NT2/D1 (cell line): ENCODE results near the gene ZKSCAN3.

Experiments
- DNase-seq: peaks from one replicate; pipeline ENCODE4 v3.0.0-alpha.2; 2011; ENCODE audit warnings: low read depth, low spot score
- H3K27me3 ChIP-seq: 2 replicates; pipeline ENCODE4 v1.6.0; 2011; ENCODE audit warnings: mild to moderate bottlenecking; ENCODE audit not compliant: insufficient read length, insufficient read depth
- H3K36me3 ChIP-seq: 2 replicates; pipeline ENCODE4 v1.6.1; 2011; ENCODE audit warnings: mild to moderate bottlenecking, low read length, mixed read lengths; ENCODE audit not compliant: insufficient read depth, insufficient read length
- H3K4me1 ChIP-seq: 2 replicates; pipeline ENCODE4 v1.5.1; 2011; ENCODE audit not compliant: insufficient read depth, insufficient read length
- H3K4me3 ChIP-seq: 2 replicates; pipeline ENCODE4 v1.5.1; 2011; ENCODE audit warnings: low read depth; ENCODE audit not compliant: insufficient read length
- H3K9ac ChIP-seq: 2 replicates; pipeline ENCODE4 v1.6.0; 2011; ENCODE audit warnings: low read depth; ENCODE audit not compliant: insufficient read length
- H3K9me3 ChIP-seq: 2 replicates; pipeline ENCODE4 v1.5.1; 2011; ENCODE audit warnings: mild to moderate bottlenecking, low read length; ENCODE audit not compliant: insufficient read depth
- SUZ12 ChIP-seq: IDR thresholded peaks from 2 replicates; pipeline ENCODE4 v1.6.1; 2011; ENCODE audit not compliant: insufficient read length, insufficient read depth; ENCODE audit errors: extremely low read depth
- YY1 ChIP-seq: IDR thresholded peaks from 2 replicates; pipeline ENCODE4 v1.6.1; 2011; ENCODE audit not compliant: insufficient read length, insufficient read depth
- ZNF274 ChIP-seq: IDR thresholded peaks from 2 replicates; pipeline ENCODE4 v1.6.1; 2011; ENCODE audit warnings: mild to moderate bottlenecking, low read depth, low read length

The ZKSCAN3 gene

DNA sequence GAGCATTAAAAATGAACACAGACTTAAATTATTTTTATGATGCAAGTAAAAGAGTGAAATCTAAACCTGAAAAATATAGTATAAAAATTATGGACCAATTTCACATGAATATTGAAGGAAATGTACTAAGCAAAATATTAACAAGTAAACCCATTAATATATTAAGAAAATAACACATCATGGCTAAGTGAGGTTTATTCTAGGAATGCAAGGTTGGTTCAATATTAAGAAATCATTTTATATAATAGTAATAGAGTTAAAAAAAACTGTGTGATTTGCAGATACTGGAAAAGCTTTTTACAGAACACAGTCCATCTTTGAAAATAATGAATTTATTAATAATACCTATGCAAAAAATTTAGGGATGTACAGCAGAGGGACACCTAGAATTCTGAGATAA is 28.9 kb downstream of the ZKSCAN3 start:
- H3K27me3 ChIP-seq = no peaks in the 10 kb centered on the region
- no peak overlapping the region for H3K4me3 ChIP-seq
- TF ChIP-seq ZNF274 = no peak
- no peak for TF ChIP-seq YY1
- no peak for TF ChIP-seq SUZ12
- no peak overlapping the region for H3K9ac ChIP-seq
- H3K4me1 ChIP-seq = no peaks in the 10 kb centered on the region
- DNase-seq = no peak
- H3K9me3 ChIP-seq = peaks cover 20% of the 10 kb centered on the region
- peaks cover 37% of the 10 kb centered on the region for H3K36me3 ChIP-seq

DNA sequence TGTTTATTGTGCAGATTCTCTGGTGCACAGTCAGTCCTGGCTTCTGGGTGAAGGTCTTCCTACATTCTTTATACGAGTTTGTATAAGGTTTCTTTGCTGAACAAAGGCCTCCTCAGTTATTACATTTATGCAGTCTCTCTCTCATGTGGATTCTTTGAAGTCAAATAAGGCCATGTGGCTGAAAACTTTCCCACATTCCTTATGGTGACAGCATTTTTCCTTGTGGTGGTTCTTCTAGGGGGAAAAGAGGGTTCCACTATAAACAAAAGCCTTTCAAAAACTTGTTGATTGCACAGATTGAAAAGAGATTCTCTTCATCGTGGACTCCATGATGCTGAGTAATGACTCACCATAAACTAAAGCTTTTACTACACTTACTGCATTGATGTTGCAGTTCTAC is 30.6 kb downstream of the ZKSCAN3 start:
- Histone ChIP-seq H3K9me3 (peaks cover 20% of the 10 kb centered on the region), H3K27me3 (no peaks in the 10 kb centered on the region), H3K9ac (no peak overlapping the region), H3K36me3 (peaks cover 37% of the 10 kb centered on the region), H3K4me1 (no peaks in the 10 kb centered on the region), H3K4me3 (no peak overlapping the region)
- no peak for DNase-seq
- TF ChIP-seq YY1 = no peak
- no peak for TF ChIP-seq SUZ12
- TF ChIP-seq ZNF274 = no peak

DNA sequence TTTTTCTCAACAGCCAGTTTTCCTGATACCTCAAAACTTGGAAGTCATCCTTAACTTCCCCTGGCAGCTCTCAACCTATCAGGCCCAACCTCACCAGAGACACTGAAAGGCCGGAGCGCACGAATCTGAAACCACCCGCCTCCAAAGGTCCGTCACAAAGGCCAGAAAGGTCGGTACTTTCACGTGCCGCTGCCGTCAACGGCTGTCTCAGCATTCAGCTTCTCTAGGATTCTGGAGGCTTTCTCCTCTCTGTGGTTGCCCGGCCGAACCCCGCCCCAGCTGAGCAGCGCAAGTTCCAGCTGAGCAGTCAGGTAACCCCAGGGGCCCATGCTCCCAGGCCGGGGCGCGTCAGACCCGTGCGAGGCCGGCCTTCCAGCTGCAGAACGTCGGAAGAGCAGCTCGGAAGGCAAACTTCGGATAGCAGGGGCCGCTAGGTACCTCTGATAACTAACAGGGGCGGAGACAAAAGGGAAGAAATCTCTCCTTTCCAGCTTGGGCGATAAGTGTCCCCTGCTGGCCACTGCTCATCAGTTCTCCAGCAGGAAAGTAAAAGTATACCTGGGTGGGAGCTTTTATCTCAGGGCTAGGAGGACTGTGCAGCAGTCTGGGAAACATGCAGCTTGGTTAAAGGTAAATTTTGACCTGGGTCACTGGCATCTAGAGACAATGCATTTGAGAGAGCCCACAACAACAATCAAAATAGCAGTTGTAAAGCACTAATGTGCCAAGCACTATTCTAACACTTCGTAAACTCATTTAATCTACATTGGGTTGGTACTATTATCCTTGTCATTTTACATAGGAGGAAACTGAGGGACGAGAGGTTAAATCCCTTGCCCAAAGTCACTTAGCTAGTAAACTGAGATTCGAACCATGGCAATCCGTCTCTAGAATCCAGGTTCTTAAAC is 33.7 kb downstream of the ZKSCAN3 start:
- Histone ChIP-seq H3K4me3 (peak overlapping the region; percentile 30), H3K4me1 (no peaks in the 10 kb centered on the region), H3K9ac (peak overlapping the region; percentile 59), H3K27me3 (no peaks in the 10 kb centered on the region), H3K9me3 (peaks cover 18% of the 10 kb centered on the region), H3K36me3 (peaks cover 47% of the 10 kb centered on the region)
- DNase-seq = peak; percentile 72
- TF ChIP-seq SUZ12 = no peak
- TF ChIP-seq ZNF274 = no peak
- no peak for TF ChIP-seq YY1

DNA sequence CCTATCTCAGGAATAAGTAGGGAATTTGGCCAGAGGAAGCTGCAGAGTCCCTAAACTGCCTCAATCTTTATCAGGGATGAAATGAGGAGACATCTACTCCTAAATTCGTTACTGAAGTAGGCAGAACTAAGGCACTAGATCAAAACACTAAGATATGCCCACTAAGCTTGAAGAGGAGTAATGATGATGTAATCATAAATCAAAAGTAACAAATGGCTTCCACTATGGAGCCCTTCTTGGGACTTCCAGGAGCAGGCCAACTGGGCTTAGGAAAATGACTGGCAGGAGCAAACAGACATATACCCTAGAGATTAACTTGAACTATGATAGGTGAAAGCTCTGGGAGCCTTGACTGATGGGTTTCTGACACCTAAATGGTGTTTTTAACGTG is 34.4 kb downstream of the ZKSCAN3 start:
- no peak for TF ChIP-seq YY1
- TF ChIP-seq SUZ12 = no peak
- TF ChIP-seq ZNF274 = no peak
- Histone ChIP-seq H3K9me3 (peaks cover 12% of the 10 kb centered on the region; the same call in 1 of the 2 replicates), H3K9ac (no peak overlapping the region), H3K27me3 (no peaks in the 10 kb centered on the region), H3K4me1 (no peaks in the 10 kb centered on the region), H3K4me3 (no peak overlapping the region), H3K36me3 (peaks cover 51% of the 10 kb centered on the region)
- no peak for DNase-seq

DNA sequence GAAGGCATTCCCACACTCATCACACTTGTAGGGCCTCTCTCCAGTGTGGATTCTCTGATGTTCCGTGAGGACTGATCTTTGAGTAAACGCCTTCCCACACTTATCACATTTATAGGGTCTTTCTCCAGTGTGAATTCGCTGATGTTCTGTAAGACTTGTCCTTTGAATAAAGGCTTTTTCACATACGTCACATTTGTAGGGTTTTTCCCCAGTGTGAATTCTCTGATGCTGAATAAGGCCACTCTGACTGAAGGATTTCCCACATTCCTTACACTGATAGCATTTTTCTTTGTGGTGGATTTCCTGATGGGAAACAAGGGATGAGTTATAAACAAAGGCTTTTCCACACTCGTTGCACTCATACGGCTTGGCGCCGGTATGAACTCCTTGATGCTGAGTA is 40.9 kb downstream of the ZKSCAN3 start:
- H3K4me3 ChIP-seq = no peak overlapping the region
- H3K9me3 ChIP-seq = peaks cover 8% of the 10 kb centered on the region; the same call in 1 of the 2 replicates
- no peak overlapping the region for H3K9ac ChIP-seq
- DNase-seq = no peak
- H3K4me1 ChIP-seq = no peaks in the 10 kb centered on the region
- no peak for TF ChIP-seq ZNF274
- no peak for TF ChIP-seq YY1
- TF ChIP-seq SUZ12 = no peak
- peaks cover 78% of the 10 kb centered on the region for H3K36me3 ChIP-seq
- no peaks in the 10 kb centered on the region for H3K27me3 ChIP-seq

DNA sequence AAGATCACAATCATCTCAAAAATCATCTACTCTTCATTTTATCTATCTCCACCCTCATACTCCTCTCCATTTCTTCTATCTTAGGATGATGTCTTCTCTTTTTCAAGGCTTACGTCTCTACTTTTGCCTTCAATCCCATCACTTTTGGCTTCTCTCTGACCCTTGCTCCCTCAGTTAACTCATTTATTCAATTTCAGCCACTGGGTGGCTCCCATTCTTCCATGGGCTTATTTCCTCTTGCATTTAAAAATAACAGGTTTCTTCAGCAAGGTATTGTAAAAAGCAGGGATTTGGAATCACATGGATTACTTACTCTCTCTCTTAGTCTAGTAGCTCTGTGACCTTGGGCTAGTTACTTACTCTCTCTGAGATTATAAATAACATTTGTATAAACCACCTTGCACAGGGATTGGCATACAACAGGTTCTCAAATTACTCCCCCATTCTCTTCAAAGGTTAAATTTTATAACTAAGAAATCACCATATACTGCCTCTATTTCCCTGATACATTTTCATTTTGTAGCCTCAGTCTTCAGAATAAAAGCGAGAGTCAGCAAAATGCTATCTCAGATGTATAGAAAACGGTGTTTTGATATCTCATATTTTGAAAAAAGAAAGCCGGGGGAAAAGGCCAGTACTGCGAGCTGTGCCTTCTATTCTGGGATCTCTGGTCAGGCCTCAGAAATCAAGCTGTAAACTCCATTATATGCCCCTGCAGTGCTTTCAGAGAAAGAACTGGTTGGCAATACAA is 44.3 kb downstream of the ZKSCAN3 start:
- peaks cover 8% of the 10 kb centered on the region; the same call in 1 of the 2 replicates for H3K9me3 ChIP-seq
- H3K27me3 ChIP-seq = no peaks in the 10 kb centered on the region
- H3K4me1 ChIP-seq = no peaks in the 10 kb centered on the region
- no peak overlapping the region for H3K9ac ChIP-seq
- DNase-seq = no peak
- no peak overlapping the region for H3K4me3 ChIP-seq
- H3K36me3 ChIP-seq = peaks cover 82% of the 10 kb centered on the region
- no peak for TF ChIP-seq YY1
- no peak for TF ChIP-seq SUZ12
- no peak for TF ChIP-seq ZNF274

DNA sequence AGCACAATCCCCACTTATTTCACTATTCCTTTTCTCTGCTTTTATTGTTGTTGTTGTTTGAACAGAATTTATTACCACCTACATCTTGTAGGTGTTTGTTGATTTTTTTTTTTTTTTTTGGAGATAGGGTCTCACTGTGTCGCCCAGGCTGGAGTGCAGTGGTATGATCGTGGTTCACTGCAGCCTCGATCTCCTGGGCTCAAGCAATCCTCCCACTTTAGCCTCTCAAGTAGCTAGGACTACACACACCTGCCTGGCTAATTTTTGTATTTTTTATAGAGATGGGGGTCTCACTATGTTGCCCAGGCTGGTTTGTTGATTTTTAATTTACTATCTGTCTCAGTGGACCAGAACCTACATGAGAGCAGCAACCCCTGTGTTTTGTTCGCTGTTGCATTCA is 46.2 kb downstream of the ZKSCAN3 start:
- TF ChIP-seq ZNF274 (no peak), SUZ12 (no peak), YY1 (no peak)
- H3K4me1 ChIP-seq = no peaks in the 10 kb centered on the region
- H3K9me3 ChIP-seq = peaks cover 7% of the 10 kb centered on the region; the same call in 1 of the 2 replicates
- no peak for DNase-seq
- no peak overlapping the region for H3K9ac ChIP-seq
- peaks cover 64% of the 10 kb centered on the region for H3K36me3 ChIP-seq
- no peaks in the 10 kb centered on the region for H3K27me3 ChIP-seq
- H3K4me3 ChIP-seq = no peak overlapping the region
